ENCODE results near the gene ERN1.
A peak's percentile ranks its signal among the peaks of the same experiment; 100 is the strongest.

Gene ERN1

GRCh38 chr17:64109400-64109799, 20.5 kb downstream of the ERN1 start:
- DNase-seq (ENCODE audit: low spot score), result no peak

- no peak for DNase-seq (ENCODE audit: low spot score)
Observed at GRCh38 chr17:64107500-64108236, 22.3 kb downstream of the ERN1 start.

DNA sequence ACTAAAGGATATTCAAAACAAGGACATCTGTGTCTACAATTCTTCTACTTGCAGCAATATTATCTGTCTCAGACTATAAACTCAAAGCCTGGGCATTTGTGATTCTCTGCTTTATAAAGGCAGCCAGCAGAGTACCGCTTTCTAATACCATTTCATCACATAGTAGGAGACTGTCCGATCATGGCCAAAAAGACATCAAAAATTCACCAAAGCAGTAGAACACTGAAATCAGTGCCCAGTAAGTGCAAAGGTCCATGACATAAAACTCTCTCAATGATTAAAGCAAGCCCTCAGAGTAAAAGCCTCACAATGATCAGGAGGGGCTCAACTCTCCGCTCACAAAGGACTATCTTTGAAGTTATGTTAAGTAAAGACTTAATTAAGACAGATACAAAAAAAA, 23.0 kb downstream of the ERN1 start:
- no peak for DNase-seq (ENCODE audit: low spot score)

DNA sequence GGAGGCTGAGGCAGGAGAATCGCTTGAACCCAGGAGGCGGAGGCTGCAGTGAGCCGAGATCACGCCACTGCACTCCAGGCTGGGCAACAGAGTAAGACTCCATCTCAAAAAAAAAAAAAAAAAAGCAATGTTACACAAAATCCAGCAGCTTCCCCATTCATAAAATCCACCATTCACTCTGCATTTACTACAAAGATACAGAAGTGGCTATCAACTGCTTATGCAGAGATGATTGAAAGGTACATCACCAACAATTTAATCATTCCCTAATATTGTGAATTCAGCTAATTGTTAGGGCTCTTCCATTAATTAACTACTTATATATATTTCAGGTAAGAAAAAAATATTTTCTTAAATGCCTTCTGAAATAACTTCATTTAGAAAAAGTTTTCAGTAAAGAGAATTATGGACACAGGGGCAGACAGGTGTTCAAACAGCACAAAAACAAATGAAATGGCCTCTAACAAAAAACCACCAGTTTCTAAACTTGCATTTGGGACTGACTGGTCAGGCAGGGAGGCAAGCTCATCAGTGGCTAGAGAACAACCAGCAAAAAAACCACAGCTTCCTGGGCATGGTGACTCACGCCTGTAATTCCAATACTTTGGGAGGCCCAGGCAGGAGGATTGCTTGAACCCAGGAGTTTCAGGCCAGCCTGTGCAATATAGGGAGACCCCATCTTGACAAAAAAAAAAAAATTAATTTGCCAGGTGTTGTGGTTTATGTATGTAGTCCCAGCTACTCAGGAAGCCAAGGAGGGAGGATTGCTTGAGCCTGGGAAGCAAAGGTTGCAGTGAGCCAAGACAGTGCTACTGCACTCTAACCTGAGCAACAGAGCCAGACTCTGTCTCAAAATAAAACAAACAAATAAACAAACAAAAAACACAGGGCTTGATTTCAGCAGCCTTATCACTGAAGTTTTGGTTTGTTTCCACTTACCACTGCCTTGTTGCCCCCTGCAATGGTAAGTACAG, 26.3 kb downstream of the ERN1 start:
- DNase-seq (ENCODE audit: low spot score), result no peak

- DNase-seq (ENCODE audit: low spot score), result no peak
Observed at GRCh38 chr17:64102627-64103390, 27.1 kb downstream of the ERN1 start.

DNA sequence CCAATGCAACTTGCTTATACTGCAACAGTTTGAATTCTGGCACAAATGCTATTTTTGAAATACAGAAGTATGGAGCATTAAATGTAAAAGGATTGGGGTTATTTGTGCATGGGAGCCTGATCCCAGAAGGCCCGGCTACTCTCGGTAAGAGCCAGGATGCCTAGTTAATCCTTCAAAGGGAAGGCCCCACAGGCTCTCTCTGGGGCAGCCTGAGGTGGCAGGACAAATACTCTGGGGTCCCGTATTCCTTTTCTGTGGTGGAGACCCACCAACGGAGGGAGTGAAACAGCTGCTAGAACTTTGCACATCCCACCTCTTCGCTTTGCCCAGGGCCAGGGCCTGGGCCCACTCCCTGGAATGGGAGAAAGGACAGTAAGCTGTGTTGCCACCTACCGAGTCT, 30.4 kb downstream of the ERN1 start:
- DNase-seq (ENCODE audit: low spot score), result no peak

DNA sequence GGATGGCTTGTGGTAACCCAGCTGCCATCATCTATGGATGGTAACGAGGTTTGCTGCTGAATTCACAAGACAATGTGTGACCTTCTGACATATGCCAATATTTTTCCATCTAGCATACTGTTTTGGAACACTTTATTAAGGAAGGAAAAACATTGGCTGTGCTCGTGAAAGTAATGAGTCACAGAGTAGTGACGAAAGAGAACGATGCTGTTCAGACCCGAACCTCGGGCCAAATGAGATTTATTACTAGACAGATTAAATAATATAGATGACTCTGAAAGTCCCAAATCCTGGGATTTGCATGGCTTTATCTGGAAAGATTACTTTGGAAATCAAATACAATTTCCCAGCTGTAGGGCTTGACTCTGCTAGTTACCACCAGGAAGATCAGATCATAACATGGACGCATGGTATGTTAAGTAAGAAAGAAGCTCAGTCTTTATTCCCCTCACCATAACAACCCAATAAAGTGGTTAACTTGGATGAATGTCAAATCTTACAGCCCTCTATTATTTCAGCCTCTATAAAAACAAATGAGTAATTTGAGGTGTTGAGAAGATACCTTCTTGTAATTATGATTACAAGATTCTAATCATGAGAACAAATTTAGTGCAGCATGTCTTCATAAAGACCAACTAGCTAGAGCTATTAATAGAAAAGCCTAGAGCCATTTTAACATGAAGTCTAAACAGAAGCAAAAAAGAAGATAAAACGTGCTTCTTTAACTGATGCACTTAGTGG, 32.6 kb downstream of the ERN1 start:
- DNase-seq (ENCODE audit: low spot score), result no peak

DNA sequence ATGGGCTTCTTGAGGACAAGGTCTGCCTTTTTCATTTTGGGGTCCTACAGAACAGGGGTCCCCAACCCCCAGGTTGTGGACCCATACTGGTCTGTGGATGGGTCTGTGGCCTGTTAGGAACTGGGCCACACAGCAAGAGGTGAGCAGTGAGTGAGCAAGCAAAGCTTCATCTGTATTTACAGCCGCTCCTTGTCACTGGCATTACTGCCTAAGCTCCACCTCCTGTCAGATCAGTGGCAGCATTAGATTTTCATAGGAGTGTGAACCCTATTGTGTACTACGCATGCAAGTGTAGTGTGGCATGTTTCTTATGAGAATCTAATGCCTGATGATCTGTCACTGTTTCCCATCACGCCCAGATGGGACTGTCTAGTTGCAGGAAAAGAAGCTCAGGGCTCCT, 33.9 kb downstream of the ERN1 start:
- DNase-seq (ENCODE audit: low spot score), result no peak

DNA sequence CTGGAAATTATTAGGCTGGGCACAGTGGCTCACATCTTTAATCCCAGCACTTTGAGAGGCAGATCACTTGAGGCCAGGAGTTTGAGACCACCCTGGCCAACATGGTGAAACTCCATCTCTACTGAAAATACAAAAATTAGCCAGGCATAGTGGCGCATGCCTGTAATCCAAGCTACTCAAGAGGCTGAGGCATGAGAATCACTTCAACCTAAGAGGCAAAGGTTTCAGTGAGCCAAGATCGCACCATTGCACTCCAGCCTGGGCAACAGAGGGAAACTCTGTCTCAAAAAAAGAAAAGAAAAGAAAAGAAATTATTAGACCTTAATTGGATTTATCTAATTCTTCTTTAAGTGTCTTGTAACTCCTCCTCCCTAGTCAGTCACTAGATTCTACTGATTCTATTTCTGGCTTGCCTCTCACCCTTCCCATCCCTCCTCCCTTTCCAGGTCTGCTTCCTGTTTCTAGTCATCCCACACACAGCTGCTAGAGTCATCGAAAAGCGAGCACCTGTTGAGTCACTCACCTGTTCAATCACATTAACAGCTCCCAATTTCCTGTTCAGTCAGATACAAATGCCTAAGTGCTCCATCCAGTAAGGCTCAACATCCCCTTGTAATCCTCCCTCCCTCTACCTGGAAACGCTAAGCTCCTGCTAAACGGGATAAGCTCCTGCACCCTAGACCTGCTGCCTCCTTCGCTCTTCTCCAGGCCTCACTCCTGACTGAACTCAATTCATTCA, 34.6 kb downstream of the ERN1 start:
- DNase-seq (ENCODE audit: low spot score), result no peak

DNA sequence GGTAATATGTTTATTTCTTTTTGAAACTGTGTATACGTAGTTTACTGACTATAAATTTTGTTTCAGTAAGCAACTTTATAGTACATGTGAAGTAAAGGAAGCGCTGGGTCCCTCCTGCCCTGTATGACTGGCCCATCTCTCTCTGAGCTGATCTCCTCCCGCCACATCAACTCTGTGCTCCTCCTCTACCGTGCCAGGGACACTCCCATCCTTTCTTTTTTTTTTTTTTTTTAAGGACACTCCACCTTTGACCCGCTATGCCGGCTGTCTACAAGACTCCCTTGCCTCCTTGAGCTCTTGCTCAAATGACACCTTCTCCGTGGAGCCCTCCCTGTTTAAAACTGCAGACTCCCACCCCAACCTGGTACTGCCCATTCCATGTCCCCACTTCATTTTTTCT, 35.5 kb downstream of the ERN1 start:
- DNase-seq (ENCODE audit: low spot score), result no peak

- no peak for DNase-seq (ENCODE audit: low spot score)
Observed at GRCh38 chr17:64092952-64093451, 36.9 kb downstream of the ERN1 start.

DNA sequence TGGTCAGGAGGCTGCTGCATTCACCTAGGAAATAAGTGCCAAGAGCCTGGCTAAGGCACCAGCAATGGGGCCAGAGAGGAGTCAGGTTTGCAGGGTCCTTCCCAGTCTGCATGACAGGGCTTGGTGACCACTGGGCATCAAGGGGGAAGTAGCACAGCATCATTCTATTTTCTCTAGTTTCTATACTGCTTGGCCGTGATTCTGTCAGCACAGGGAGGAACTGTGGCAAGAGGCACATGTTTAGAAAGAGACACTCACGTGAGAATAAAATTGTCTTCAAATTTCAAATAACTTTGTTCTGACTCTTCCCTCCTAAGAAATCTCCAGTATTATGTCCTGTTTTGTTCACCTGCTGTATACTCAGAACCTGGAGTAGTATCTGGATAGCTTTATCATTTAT, 37.8 kb downstream of the ERN1 start:
- no peak for DNase-seq (ENCODE audit: low spot score)

DNA sequence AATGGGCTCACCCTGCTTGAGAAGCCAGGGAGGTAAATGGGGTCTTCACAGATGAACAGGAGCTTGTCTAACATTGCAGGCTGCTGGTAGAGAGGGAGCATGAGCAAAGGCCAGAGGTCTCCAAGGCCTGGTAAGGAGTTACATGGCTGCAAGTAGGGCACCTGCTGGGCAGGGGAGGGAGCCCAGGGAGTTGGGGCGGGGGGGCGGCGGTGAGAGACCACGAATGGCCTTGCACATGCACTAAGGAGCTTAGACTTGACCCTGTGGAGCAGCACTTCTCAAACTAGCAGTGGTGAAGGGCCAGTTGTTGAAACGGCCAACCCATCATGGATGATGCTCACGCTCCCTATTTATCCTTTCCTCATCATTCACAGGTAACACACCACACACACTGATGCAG, 38.4 kb downstream of the ERN1 start:
- no peak for DNase-seq (ENCODE audit: low spot score)

GRCh38 chr17:64091116-64091515, 38.8 kb downstream of the ERN1 start:
- no peak for DNase-seq (ENCODE audit: low spot score)

DNA sequence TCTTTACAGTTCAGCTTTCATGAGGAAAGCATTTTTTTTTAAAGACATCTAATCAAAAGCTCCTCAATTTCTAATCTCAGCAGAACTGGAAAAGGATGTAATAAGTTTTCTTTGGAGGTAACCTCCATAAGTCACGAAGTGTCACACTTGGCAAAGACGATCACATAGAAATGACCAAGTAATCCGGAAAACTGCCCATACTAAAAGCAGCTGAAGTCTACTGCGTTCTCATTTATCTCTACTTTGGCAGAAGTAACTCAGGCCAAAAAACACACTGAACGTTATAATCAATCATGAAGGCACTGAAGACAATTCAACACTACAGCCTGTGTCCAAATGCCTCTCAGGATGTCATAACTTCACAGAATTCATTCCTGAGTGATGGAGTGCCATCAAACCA, 39.8 kb downstream of the ERN1 start:
- no peak for DNase-seq (ENCODE audit: low spot score)

GRCh38 chr17:64087252-64088005, 42.5 kb downstream of the ERN1 start:
- DNase-seq (ENCODE audit: low spot score), result no peak

GRCh38 chr17:64085650-64086005, 44.3 kb downstream of the ERN1 start:
- DNase-seq (ENCODE audit: low spot score), result no peak

DNA sequence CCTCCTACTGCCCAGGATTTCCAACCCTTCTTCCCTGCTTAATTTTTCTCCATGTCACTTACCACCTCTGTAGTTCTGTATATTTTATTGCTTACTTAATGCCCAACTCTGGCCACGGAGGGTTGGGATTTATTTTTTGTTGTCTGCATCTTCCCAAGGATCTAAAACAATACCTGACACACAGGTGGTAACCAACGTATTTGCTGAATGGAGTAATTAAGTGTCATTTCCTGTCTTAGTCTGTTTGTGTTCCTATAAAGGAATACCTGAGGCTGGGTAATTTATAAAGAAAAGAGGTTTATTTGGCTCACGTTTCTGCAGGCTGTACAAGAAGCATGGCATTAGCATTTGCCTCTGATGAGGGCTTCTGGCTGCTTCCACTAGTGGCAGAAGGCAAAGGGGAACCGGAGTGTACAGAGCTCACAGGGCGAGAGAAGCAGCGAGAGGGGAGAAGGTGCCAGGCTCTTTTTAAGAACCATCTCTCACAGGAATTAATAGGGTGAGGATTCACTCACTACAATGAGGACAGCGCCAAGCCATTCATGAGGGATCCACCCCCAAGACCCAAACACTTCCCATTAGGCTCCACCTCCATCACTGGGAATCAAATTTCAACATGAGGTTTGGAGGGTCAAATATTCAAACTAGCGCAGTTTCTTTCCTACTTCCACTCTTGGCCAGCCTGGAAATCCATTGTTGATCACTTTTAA, 44.8 kb downstream of the ERN1 start:
- DNase-seq (ENCODE audit: low spot score), result no peak

DNA sequence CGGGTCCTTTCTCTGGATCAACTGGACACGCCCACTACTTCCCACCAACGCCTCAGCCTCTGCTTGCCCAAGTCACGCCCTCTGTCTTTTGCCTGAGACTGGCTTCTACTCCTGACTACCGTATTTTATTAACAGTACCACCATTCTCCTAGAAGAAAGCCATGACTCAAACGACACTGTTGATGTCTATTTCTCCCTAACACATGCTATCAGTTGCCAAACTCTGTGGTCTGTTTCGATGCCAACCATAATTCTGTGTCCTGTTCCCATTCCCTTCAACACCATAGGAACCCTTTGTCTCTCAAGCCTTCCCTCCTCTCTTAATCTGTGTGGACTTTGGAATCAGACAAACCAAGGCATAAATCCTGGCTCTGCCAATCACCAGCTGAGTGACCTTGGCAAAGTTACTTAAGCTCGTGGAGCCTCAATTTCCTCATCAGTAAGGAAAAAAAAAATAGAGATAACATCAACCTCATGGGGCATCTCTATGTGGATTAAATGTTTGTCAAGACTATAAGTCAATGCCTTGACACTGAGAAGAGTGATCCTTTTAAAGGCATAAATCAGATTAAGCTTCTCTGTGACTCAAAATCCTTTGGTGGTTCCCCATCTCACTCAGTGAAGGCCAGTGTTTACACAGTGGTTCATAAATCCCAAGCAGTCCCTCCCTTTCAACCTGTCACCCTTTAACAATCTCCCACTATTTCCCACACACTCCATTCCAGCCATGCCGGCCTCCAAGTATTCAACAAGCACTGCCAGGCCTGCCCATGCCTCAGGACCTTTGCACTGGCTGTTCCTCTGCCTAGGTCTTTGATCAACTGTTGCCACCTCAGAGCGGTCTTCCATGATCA, 45.6 kb downstream of the ERN1 start:
- DNase-seq (ENCODE audit: low spot score), result peak; percentile 37

All from COLO829 (cell line).